EL (cell line): ENCODE data around the gene BAX.
"Not testable (repeated sequence)": the region's sequence is repeated elsewhere in the genome, so short reads cannot be mapped to it uniquely, and the experiment has no call there.

Source experiments
- DNase-seq: peaks from one replicate; pipeline ENCODE4 v3.0.0-alpha.2; 2016

BAX gene

DNA sequence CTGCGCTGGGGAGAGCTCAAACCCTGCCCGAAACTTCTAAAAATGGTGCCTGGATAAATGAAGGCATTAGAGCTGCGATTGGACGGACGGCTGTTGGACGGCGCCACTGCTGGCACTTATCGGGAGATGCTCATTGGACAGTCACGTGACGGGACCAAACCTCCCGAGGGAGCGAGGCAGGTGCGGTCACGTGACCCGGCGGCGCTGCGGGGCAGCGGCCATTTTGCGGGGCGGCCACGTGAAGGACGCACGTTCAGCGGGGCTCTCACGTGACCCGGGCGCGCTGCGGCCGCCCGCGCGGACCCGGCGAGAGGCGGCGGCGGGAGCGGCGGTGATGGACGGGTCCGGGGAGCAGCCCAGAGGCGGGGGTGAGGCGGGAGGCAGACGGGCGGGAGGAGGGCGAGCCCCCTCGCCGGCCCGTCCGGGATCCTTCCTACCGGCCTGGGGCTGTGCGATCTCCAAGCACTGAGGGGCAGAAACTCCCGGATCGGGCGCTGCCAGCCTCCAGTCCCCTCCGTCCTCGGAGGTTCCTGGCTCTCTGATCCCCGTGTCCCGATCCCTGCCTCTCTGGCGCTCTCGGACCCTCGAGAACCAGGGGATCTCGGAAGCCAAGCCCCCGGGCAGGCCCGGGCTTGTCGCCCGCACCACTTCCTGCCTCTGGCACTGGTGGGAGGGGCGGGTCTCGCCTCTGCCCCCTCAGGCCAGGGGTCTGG lies at the start of gene BAX:
TSS of gene BAX (plus strand) at position 281 of the 713 bp plus-strand sequence. CDS start at position 335, 54 bp downstream.
- peak; percentile 97 for DNase-seq

DNA sequence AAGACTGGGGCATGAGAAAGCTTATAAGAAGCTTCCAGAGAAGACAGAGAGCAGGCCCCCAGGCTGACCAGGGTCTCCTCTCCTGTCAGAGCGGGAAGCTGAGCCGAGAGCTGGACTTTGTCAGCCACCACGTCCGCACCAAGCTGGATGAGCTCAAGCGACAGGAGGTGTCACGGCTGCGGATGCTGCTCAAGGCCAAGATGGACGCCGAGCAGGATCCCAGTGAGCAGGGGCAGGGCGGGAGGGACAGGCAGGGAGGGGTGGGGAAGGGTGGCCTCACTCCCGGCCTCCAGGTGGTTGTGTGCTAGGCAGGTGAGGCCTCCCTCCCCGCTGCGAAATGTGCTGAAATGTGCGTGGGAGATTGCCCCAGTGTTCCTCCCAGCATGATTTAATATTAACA lies 49.0 kb upstream of the BAX start:
- DNase-seq = no peak

DNA sequence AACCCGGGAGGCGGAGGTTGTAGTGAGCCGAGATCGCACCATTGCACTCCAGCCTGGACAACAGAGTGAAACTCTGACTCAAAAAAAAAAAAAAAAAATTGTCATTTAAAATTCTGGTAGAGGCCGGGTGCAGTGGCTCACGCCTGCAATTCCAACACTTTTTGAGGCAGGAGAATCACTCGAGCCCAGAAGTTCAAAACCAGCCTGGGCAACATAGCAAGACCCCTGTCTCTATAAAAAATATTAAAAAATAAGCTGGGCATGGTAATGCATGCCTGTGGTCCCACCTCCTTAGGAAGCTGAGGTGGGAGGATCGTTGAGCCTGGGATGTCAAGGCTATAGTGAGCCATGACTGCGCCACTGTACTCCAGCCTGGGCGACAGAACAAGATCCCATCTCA lies 48.4 kb upstream of the BAX start:
- DNase-seq = no peak

DNA sequence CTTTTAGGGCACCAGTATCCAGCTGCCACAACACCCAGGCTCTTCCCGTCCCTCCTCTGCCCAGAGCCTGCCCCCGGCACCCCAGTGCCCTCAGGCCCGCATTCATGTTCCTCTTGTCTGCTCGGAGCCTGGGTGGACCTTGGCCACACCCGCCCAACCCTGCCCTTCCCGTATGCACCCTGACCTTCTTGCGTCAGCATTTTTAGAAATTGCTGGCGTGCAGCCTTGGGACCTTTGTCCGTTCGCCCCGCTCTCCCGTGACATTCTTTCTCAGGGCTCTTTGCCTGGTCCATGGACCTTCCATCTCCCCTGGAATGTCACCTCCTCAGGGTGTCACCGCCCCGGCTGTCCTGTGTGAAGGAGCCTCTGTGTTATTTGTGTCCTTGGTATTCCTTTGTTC lies 47.0 kb upstream of the BAX start:
- DNase-seq = no peak

DNA sequence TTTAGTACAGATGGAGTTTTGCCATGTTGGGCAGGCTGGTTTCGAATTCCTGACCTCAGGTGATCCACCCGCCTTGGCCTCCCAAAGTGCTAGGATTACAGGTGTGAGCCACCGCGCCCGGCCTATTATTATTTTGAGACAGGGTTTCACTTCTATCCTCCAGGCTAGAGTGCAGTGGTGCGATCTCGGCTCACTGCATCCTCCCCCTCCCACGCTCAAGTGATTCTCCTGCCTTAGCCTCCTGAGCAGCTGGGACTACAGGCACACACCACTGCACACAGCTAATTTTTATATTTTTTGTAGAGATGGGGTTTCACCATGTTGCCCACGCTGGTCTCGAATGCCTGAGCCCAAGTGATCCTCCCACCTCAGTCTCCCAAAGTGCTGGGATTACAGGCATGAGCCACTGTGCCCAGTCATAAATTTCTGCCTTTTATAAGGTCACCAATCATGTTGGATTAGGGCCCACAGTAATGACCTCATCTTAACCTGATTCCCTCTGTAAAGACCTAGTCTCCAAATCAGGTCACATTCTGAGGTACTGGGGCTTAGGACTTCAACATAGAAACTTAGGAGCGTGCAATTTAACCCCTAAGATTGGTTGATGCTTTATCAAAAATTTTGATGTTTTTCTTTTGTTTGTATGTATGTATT lies 45.1 kb upstream of the BAX start:
- DNase-seq = not testable (repeated sequence)

DNA sequence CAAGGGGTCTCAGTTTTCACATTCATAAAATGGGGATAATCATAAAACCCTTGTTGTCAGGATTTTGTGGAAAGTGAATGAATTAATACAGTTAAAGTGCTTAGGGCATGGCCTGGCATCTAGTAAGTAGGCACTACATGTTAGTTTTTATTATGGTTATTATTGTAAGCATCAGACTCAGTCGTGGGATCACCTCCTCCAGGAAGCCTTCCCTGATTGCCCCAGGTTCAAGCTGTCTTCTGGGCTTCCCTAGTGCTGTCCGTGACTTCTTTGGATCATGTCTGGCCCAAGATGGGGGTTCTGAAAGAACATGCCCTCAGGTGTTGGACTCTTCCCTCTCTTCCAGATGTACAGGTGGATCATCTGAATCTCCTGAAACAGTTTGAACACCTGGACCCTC lies 43.9 kb upstream of the BAX start:
- no peak for DNase-seq

DNA sequence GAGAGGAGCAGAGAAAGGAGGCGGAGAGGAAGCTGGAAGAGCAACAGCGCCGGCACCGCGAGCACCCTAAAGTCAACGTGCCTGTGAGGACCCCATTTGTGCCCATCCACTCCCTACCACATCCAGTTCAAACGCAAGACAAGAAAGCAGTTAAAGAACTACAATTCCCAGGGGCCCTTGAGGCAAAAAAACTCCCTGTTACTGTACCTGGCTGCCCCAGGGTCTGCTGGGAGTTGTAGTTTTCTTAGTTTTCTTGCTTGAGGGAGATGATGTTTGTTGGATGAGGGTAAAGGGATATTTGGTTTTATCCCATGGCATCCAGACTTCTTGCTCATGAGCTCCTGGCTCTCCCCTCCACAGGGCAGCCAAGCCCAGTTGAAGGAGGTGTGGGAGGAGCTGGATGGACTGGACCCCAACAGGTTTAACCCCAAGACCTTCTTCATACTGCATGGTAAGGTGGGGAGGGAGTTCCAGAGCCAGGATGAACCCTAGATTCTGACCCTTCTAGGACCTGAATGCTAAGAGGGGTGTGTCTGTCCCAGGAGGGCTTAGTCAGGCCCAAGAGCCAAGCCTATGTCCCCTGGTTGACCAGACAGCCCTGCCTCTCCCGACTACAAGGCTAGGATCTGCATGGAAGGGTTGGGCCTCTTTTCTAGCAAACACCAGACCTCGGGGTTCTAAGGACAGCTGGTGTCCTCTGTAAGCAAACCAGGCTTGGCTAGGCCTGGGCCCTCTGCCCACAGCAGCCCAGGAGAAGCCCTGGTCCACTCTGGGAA lies 41.4 kb upstream of the BAX start:
- peak; percentile 23 for DNase-seq

DNA sequence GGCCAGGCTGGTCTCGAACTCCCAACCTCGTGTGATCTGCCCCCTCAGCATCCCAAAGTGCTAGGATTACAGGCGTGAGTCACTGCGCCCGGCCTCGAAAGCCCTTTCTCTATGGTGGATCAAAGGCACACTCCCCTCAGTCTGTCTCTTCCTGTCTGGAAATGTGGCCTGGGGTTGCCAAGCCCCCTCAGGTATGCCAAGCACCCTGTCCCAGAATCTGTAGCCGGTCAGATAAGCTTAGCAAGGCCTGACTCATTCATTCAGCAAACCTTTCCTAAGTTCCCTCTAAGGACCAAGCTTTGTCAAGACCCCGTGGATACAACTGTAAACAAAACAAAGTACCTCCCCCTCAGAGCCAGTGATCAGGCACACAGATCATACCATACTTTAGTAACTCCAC lies 40.5 kb upstream of the BAX start:
- DNase-seq = no peak

DNA sequence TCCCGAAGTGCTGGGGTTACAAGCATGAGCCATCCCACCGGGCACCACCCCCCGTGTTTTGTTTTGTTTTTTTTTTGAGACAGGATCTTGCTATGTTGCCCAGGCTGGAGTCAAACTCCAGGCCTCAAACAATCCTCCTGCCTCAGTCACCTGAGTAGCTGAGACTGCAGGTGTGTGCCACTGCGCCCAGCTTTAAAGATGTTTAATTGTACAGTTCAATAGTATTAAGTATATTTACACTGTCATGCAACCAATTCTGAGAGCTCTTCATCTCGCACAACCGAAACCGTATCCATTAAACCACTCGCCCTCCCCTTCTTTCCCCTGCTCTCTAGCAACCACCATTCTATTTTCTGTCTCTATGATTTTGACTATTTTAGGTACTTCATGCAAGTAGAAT lies 38.9 kb upstream of the BAX start:
- DNase-seq = no peak

DNA sequence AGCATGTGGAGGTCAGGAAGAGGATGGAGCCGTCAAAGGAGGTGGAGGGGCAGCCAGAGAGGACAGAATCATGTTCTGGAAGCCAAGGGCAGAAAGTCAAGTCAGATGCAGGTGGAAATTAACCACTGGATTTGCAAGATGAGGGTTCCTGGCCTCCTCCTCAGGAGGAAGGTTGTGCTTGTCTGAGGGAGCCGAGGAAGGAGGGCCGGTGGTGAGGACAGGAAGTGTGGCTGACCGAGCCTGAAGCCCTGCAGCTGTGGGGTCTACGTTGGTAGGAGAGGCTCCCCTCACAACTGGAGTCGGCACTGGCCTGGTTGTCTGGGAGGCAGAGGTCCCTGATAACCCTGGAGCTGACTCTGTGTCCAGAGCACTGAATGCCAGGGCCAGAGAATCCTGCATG lies 36.6 kb upstream of the BAX start:
- DNase-seq = no peak

DNA sequence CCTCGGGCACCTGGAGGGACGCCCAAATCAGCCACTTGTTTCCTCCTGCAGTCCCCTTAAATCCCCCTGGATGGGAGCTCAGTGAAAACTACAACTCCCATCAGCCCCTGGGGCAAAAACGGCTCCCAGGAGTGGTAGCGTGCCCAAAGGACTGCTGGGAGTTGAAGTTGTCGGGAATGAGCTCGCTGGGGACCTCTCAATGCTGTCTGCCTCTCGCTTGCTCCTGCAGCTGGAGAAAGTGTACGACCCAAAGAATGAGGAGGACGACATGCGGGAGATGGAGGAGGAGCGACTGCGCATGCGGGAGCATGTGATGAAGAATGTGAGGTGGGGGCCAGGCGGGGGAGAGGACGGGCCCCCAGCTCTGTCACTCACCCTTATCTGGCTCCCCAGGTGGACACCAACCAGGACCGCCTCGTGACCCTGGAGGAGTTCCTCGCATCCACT lies 35.9 kb upstream of the BAX start:
- peak; percentile 34 for DNase-seq

DNA sequence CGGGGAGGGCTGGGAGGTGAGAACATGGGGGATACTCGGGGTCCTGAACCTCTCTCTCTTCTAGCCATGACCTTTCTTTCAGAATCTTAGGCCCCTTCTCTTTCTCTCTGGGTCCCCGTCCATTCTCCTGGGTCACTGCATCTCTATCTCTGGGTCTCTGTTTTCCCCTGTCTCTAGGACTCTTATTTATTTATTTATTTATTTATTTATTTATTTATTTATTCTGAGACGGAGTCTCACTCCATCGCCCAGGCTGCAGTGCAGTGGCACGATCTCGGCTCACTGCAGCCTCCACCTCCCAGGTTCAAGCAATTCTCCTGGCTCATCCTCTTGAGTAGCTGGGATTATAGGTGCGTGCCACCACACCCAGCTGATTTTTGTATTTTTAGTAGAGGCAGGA lies 35.4 kb upstream of the BAX start:
- not testable (repeated sequence) for DNase-seq

DNA sequence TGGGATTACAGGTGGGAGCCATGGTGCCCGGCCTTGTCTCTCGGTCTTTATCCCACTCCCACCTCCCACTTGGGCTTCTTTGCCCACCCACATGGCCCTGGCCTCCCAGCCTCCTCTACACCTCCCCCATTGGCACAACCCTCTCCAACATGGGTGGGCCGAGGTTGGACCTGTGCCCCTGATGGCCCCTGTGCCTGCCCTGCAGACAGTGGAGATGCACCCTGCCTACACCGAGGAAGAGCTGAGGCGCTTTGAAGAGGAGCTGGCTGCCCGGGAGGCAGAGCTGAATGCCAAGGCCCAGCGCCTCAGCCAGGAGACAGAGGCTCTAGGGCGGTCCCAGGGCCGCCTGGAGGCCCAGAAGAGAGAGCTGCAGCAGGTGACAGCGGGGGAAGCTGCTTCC lies 33.7 kb upstream of the BAX start:
- DNase-seq = no peak

DNA sequence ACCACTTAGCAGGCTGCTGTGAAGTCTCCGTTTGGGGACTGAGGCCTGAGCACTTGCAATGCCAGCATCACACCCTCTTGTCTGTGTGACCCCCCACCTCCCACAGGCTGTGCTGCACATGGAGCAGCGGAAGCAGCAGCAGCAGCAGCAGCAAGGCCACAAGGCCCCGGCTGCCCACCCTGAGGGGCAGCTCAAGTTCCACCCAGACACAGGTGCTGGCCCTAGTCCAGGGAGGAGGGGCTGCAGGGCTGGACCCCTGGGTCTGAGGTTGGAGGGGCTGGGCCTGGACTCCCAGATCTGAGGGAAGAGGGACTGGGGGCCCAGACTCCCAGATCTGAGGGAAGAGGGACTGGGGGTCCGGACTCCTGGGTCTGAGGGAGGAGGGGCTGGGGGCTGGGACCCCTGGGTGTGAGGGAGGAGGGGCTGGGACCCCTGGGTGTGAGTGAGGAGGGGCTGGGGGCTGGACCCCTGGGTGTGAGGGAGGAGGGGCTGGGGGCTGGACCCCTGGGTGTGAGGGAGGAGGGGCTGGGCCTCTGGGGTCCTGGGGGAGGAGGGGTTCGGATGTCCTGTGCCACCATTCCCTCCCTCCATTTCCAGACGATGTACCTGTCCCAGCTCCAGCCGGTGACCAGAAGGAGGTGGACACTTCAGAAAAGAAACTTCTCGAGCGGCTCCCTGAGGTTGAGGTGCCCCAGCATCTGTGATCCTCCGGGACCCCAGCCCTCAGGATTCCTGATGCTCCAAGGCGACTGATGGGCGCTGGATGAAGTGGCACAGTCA lies 32.8 kb upstream of the BAX start:
- DNase-seq = no peak

DNA sequence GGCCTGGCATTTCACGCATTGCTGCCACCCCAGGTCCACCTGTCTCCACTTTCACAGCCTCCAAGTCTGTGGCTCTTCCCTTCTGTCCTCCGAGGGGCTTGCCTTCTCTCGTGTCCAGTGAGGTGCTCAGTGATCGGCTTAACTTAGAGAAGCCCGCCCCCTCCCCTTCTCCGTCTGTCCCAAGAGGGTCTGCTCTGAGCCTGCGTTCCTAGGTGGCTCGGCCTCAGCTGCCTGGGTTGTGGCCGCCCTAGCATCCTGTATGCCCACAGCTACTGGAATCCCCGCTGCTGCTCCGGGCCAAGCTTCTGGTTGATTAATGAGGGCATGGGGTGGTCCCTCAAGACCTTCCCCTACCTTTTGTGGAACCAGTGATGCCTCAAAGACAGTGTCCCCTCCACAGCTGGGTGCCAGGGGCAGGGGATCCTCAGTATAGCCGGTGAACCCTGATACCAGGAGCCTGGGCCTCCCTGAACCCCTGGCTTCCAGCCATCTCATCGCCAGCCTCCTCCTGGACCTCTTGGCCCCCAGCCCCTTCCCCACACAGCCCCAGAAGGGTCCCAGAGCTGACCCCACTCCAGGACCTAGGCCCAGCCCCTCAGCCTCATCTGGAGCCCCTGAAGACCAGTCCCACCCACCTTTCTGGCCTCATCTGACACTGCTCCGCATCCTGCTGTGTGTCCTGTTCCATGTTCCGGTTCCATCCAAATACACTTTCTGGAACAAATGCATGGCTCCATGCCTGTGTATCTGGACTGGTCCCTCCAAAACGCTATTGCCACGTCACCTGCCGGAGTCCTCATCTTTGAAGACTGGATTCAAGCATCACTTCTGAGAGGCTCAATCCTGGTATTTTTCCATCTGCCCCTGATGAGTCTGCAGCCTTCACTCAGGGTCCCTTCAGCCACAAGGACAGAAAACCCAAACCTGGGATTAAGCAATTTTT lies 31.9 kb upstream of the BAX start:
- no peak for DNase-seq

DNA sequence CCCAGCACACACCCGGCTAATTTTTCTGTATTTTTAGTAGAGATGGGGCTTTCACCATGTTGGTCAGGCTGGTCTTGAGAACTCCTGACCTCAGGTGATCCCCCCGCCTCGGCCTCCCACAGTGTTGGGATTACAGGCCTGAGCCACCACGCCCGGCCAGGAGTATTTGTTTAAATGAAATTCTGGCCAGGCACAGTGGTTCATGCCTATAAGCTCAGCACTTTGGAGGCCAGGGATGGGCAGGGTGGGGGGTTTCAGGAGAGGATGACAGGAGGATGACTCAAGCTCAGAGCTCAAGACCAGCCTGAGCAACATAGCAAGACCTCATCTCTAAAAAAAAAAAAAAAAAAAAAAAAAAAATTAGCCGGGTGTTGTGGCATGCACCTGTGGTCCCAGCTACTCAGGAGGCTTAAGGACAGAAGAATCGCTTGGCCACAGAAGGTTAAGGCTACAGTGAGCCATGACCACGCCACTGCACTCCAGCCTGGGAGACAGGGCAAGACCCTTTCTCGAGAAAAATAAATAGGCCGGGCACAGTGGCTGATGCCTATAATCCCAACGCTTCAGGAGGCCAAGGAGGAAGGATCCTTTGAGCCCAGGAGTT lies 29.3 kb upstream of the BAX start:
- DNase-seq = peak; percentile 91

DNA sequence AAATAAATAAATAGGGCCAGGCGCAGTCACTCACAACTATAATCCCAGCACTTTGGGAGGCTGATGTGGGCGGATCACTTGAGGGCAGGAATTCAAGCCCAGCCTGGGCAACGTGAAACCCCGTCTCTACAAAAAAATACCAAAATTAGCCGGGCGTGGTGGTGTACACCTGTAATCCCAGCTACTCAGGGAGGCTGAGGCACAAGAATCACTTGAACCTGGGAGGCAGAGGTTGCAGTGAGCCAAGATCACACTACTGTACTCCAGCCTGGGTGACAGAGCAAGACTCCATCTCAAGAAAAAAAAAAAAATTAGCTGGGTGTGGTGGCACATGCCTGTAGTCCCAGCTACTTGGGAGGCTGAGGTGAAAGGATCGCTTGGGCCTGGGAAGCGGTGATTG lies 28.8 kb upstream of the BAX start:
- DNase-seq = not testable (repeated sequence)

DNA sequence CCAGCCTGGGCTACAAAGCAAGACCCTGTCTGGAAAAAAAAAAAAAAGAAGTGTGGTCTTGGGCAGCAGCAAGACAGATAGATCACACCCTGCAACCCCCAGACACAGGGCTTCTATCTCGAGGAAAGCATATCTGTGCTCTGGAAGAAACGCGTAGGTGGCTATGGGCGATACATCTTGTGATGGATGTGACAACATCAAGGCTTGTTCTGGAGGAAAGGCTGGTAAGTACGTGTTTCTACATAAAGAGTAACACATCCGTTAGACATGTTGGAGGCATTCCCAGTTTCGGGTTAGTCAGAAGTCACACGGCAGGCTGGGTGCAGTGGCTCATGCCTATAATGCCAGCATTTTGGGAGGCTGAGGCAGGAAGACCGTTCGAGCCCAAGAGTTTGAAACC lies 27.8 kb upstream of the BAX start:
- peak; percentile 95 for DNase-seq

DNA sequence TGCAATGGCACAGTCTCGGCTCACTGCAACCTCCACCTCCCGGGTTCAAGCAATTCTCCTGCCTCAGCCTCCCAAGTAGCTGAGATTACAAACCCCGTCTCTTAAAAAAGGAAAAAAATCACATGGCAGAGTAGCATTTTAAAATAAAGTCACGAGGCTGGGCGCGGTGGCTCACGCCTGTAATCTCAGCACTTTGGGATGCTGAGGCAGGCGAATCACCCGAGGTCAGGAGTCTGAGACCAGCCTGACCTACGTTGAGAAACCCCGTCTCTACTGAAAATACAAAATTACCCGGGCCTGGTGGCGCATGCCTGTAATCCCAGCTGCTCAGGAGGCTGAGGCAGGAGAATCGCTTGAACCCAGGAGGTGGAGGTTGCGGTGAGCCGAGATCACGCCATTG lies 27.0 kb upstream of the BAX start:
- DNase-seq = not testable (repeated sequence)

DNA sequence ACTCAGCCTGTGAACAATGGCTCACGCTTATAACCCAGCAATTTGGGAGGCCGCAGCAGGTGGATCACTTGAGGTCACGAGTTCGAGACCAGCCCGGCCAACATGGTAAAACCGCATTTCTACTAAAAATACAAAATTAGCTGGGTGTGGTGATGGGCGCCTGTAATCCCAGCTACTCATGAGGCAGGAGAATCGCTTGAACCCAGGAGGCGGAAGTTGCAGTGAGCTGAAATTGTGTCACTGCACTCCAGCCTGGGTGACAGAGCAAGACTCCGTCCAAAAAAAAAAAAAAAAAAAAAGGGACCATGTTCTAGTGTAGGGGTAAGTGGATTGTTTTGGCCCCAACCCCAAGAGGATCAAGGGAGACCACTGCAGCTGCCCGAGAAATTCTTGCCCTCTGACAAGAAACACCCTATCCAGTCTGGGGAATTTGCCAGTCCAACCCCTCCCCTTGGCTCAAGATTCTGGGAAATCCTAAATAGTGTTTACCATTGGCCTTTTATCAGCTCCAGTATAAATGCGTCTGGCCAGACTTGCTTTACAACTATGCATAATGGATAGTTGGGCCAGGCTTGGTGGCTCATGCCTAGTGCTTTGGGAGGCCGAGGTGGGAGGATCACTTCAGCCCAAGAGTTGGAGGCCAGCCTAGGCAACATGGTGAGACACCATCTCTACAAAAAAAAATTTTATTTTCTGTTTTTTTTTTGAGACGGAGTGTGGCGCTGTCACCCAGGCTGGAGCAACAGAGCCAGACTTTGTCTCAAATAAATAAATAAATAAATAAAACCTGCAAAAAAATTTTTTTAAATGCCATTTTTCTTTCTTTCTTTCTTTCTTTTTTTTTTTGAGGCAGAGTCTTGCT lies 26.3 kb upstream of the BAX start:
- DNase-seq = no peak
